ENCODE measurements around the gene C3orf22.

The C3orf22 gene

DNA sequence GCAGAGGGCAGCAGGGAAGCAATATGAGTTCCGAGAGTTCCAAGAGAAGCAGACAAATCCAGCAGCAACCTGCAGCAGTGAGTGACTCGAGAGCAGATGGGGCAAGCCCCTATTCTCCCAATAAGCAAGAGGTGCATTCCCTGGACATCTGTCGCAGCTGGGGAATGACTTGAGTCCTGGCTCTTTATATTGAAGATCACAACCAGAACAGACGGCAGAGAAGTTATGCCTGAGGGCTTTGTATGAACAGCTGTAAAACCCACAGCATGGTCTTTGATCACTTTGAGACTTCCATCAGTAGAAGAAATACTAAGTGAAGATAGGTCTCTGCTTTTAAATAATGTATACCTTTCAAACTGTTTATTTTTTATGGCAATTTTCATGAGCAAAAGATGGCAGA is 23.6 kb upstream of the C3orf22 start:
- TF ChIP-seq, protein P1, sequence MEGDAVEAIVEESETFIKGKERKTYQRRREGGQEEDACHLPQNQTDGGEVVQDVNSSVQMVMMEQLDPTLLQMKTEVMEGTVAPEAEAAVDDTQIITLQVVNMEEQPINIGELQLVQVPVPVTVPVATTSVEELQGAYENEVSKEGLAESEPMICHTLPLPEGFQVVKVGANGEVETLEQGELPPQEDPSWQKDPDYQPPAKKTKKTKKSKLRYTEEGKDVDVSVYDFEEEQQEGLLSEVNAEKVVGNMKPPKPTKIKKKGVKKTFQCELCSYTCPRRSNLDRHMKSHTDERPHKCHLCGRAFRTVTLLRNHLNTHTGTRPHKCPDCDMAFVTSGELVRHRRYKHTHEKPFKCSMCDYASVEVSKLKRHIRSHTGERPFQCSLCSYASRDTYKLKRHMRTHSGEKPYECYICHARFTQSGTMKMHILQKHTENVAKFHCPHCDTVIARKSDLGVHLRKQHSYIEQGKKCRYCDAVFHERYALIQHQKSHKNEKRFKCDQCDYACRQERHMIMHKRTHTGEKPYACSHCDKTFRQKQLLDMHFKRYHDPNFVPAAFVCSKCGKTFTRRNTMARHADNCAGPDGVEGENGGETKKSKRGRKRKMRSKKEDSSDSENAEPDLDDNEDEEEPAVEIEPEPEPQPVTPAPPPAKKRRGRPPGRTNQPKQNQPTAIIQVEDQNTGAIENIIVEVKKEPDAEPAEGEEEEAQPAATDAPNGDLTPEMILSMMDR (IDR thresholded peaks at IDR 0.05; ENCODE audit: low read depth, low read length), result no peak
- H3K4me3 ChIP-seq (replicated peaks in 1 of 2; ENCODE audit: low read depth in 2 of 2, low read length in 2 of 2), result no peak overlapping the region
- no peak for DNase-seq (ENCODE audit: low read depth in 2 of 2)

DNA sequence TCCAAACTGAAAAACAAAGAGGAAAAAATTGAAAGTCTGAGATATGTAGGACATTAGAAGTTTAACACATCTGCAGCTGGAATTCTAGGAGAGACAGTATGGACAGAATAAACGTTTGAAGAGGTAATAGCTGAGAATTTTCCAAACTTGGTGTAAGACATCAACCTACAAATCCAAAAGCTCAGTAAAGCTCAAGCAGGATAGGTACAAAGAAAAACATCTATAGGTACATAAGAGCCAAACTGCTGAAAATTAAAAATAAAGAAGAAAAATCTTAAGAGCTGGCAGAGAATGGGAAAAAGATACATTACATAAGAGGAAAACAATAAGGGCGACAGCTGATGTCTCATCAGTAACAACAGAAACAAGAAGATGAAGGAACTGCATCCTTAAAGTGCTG is 22.8 kb upstream of the C3orf22 start:
- H3K4me3 ChIP-seq (replicated peaks in 1 of 2; ENCODE audit: low read depth in 2 of 2, low read length in 2 of 2), result no peak overlapping the region
- TF ChIP-seq, protein P1 (IDR thresholded peaks at IDR 0.05; ENCODE audit: low read depth, low read length), result no peak
- DNase-seq (ENCODE audit: low read depth in 2 of 2), result no peak

DNA sequence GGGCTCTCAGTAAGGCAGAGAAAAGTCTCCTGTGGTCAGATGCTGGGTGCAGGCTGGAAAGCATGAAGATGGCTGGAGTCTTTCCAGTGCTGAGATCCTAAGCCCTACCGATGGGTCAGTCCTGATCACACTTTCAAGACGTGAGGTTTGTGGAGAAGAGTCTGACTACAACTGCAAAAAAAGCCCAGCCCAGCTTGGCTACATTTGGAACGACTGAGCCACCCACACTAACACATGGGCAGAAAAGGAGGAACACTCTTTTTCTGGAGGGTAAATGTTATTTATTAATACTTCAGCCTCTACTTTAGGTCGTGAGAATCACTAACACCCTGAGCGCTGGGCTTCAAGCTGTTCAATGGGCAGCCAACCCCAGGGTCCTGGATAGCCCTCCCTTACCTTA is 22.0 kb upstream of the C3orf22 start:
- no peak for DNase-seq (ENCODE audit: low read depth in 2 of 2)
- no peak overlapping the region for H3K4me3 ChIP-seq (replicated peaks in 1 of 2; ENCODE audit: low read depth in 2 of 2, low read length in 2 of 2)
- TF ChIP-seq, protein P1 (IDR thresholded peaks at IDR 0.05; ENCODE audit: low read depth, low read length), result no peak

DNA sequence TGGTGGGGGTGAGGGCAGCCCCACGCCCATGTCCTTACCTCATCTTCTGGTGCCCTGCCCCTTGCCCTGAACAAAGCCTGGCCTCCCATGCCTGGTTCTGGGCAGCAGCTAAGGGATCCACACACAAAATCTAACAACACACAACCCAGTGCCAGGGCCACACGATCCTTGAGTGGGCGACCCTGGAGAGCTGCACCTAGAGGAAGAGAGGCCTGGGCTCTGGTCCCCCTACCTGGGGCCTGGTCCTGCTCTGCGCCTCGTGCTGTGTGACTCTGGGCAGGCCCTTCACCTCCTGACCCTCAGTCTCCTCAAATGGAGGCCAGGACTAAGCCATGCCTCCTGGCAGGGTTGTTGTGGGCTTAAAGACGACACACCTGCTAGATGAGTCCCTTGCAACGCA is 20.0 kb upstream of the C3orf22 start:
- no peak for DNase-seq (ENCODE audit: low read depth in 2 of 2)
- H3K4me3 ChIP-seq (replicated peaks in 1 of 2; ENCODE audit: low read depth in 2 of 2, low read length in 2 of 2), result no peak overlapping the region
- TF ChIP-seq, protein P1 (IDR thresholded peaks at IDR 0.05; ENCODE audit: low read depth, low read length), result no peak

DNA sequence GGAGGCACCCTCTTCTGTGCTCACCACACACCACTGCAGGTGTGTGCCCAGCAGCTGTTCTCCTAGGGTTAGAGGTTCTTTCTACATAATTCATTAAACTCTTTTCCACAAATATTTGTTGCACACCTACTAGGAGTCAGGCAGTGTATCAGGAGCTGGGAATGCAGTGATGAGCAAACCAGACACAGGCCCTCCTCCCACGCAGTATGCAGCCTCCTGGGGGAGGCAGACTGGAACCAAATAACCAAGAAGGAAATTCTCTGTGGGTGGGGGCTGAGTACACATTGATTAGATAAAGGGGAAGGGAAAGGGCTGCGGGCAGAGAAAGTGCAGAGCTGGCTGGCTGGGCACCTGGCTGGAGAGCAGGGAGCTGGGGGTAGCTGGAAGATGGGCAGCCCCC is 18.5 kb upstream of the C3orf22 start:
- TF ChIP-seq, protein P1 (IDR thresholded peaks at IDR 0.05; ENCODE audit: low read depth, low read length), result no peak
- H3K4me3 ChIP-seq (replicated peaks in 1 of 2; ENCODE audit: low read depth in 2 of 2, low read length in 2 of 2), result no peak overlapping the region
- no peak for DNase-seq (ENCODE audit: low read depth in 2 of 2)

DNA sequence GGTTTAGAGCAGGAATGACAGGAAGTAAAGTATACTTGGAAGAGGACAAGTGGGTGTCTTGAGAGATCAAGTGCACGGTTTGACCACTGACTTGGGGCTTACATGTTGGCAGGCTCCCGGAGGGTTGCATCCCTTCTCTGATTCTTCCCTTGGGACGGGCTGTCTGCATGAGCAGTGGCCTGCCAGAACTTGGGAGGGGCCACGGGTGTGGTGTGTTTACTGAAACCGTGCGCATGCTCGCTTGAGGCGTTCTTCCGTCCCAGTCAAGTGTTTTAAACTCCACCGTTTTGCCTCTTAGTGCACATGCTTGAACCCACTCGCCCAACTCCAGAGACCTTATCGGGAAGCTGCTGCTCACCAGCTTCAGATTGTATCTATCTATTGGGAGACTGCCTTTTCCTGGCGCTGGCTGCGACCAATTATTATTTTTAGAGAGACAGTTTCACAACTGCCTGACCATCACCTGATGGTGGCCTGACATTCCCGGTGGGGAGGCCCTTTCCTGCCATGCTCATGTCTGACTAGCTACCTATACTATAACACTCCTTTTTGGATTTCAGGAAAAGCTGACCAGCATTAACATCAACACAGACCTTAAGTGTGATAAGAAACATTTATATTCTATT is 14.9 kb upstream of the C3orf22 start:
- peak in 1 of 2 donors; percentile 5 for DNase-seq (ENCODE audit: low read depth in 2 of 2)
- H3K4me3 ChIP-seq (replicated peaks in 1 of 2; ENCODE audit: low read depth in 2 of 2, low read length in 2 of 2), result no peak overlapping the region
- TF ChIP-seq, protein P1 (IDR thresholded peaks at IDR 0.05; ENCODE audit: low read depth, low read length), result no peak

DNA sequence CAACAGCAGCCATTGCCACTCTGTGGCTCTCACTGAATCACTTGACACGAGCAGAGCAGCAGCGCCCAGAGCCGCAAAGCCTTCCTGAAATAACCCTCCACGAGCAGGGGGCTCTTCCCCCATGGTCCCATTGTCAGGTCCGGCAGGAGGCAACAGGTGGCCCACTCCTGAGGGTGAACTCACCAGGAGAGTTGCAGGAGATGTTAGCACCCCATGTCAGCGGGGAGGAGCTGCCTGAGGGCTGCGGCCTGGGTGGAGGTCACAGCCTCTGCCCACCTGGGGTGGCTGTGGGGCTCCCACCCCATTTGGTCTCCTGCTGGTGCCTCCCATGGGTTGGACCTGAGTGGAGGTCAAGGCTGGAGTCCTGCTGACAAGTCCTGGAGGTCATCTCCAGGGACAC is 12.3 kb upstream of the C3orf22 start:
- no peak for DNase-seq (ENCODE audit: low read depth in 2 of 2)
- no peak overlapping the region for H3K4me3 ChIP-seq (replicated peaks in 1 of 2; ENCODE audit: low read depth in 2 of 2, low read length in 2 of 2)

More for the DNA sequence above, 12.3 kb upstream of the C3orf22 start:
- TF ChIP-seq, protein P1 (IDR thresholded peaks at IDR 0.05; ENCODE audit: low read depth, low read length), result no peak
